ENCODE data around the gene EXOC3. TPM values are rescaled to one million over a fixed set of nuclear protein-coding genes. Genes with fewer than 3 reads are reported as not detected.
"Not testable (repeated sequence)": the region's sequence is repeated elsewhere in the genome, so short reads cannot be mapped to it uniquely, and the experiment has no call there.

EXOC3 gene
- total RNA-seq, 4 donors from 2014 or later: 44.3 to 81.7 (median 54.0) TPM

- intact Hi-C loops (cut with DNase I; ENCODE audit: low total_unique reads) (no loop called here), in situ Hi-C loops (cut with MboI; ENCODE audit: low sequenced_read_pairs in 4 of 4) (no loop called here)
- Histone ChIP-seq H3K36me3 (no peaks in the 10 kb centered on the region), H3K27me3 (peaks cover 21 to 46% (median 40%) of the 10 kb centered on the region in 3 donors), H3K4me3 (no peak overlapping the region), H3K9me3 (no peaks in the 10 kb centered on the region), H3K27ac (no peak overlapping the region), H3K4me1 (no peaks in the 10 kb centered on the region)
- ATAC-seq (no peak), DNase-seq (no peak)
- TF ChIP-seq CTCF (IDR thresholded peaks at IDR 0.05 in 4 of 5, conservative IDR thresholded peaks at IDR 0.05 in 1 of 5): no peak
- TF ChIP-seq POLR2A (IDR thresholded peaks at IDR 0.05): no peak
Measured at GRCh38 chr5:502325-503079, 59.5 kb downstream of the EXOC3 start.

- in situ Hi-C loops (cut with MboI; ENCODE audit: low sequenced_read_pairs in 4 of 4) (no loop called here), intact Hi-C loops (cut with DNase I; ENCODE audit: low total_unique reads) (no loop called here)
- TF ChIP-seq CTCF (IDR thresholded peaks at IDR 0.05 in 4 of 5, conservative IDR thresholded peaks at IDR 0.05 in 1 of 5): no peak
- TF ChIP-seq POLR2A (IDR thresholded peaks at IDR 0.05): no peak
- H3K27ac ChIP-seq: no peak overlapping the region
- ATAC-seq (no peak), DNase-seq (no peak)
- H3K4me1 ChIP-seq: no peaks in the 10 kb centered on the region
- no peaks in the 10 kb centered on the region for H3K9me3 ChIP-seq
- no peak overlapping the region for H3K4me3 ChIP-seq
- peaks cover 21 to 37% (median 31%) of the 10 kb centered on the region in 3 donors for H3K27me3 ChIP-seq
- H3K36me3 ChIP-seq: no peaks in the 10 kb centered on the region
Measured at GRCh38 chr5:504326-505154, 61.6 kb downstream of the EXOC3 start.

- Histone ChIP-seq H3K4me1 (no peaks in the 10 kb centered on the region), H3K4me3 (no peak overlapping the region), H3K27me3 (peaks cover 18 to 31% (median 20%) of the 10 kb centered on the region in 3 donors), H3K36me3 (no peaks in the 10 kb centered on the region), H3K9me3 (no peaks in the 10 kb centered on the region), H3K27ac (no peak overlapping the region)
- DNase-seq: no peak
- ATAC-seq: no peak
- intact Hi-C loops (cut with DNase I; ENCODE audit: low total_unique reads) (no loop called here), in situ Hi-C loops (cut with MboI; ENCODE audit: low sequenced_read_pairs in 4 of 4) (no loop called here)
- TF ChIP-seq CTCF (IDR thresholded peaks at IDR 0.05 in 4 of 5, conservative IDR thresholded peaks at IDR 0.05 in 1 of 5): no peak
- TF ChIP-seq POLR2A (IDR thresholded peaks at IDR 0.05): no peak
Measured at GRCh38 chr5:505951-506525, 63.1 kb downstream of the EXOC3 start.

DNA sequence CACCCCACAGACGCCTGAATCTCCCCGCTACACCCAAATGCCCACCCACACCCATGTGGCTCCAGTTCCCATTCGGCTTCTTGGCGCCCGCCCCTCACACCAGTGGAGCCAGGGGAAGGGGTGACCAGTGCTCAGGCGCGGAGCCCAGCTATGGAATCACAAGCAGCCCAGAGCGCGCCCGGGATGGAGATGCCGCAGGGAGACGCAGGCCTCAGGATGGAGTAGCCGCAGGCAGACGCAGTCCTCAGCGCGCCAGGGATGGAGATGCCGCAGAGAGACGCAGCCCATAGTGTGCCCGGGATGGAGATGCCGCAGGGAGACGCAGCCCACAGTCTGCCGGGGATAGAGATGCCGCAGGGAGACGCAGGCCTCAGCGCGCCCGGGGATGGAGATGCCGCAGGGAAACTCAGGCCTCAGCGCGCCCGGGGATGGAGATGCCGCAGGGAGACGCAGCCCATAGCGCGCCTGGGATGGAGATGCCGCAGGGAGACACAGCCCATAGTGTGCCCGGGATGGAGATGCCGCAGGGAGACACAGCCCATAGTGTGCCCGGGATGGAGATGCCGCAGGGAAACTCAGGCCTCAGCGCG lies 65.1 kb downstream of the EXOC3 start:
- H3K9me3 ChIP-seq; H3K36me3 ChIP-seq; H3K4me3 ChIP-seq; in situ Hi-C loops (cut with MboI; ENCODE audit: low sequenced_read_pairs in 4 of 4); H3K27ac ChIP-seq; DNase-seq; H3K4me1 ChIP-seq; intact Hi-C loops (cut with DNase I; ENCODE audit: low total_unique reads); ATAC-seq: not testable (repeated sequence)
- H3K27me3 ChIP-seq: peaks cover 4 to 11% (median 6%) of the 10 kb centered on the region in 3 donors

Data from gastrocnemius medialis (tissue), 4 donors.